Measurements from ENCODE around the gene CORO6. TPM values are rescaled to one million over a fixed set of nuclear protein-coding genes. Genes with fewer than 3 reads are reported as not detected.

Gene CORO6
- total and polyA plus RNA-seq, 2 of the 13 experiments (the other 11 are each of a cell fraction or from before 2014, with no cell fraction given): 0.42 to 0.82 TPM

- 0 out of 2 replicates have a peak, but pooled peaks have one; percentile 28 for TF ChIP-seq CC2D1A (CRISPR knock-in tag; IDR thresholded peaks at IDR 0.05)
- no peak for TF ChIP-seq TFDP2 (CRISPR knock-in tag; IDR thresholded peaks at IDR 0.05)
- TF ChIP-seq ZFAT (CRISPR knock-in tag; conservative IDR thresholded peaks at IDR 0.05): no peak
- TF ChIP-seq YEATS2 (CRISPR knock-in tag; IDR thresholded peaks at IDR 0.05; ENCODE audit: borderline replicate concordance): 0 out of 2 replicates have a peak, but pooled peaks have one; percentile 31
- TF ChIP-seq DNMT3B (CRISPR knock-in tag; conservative IDR thresholded peaks at IDR 0.05): peak; percentile 59; the same call in 1 of the 2 replicates
- TF ChIP-seq ZNF83 (CRISPR knock-in tag; IDR thresholded peaks at IDR 0.05; ENCODE audit: borderline replicate concordance): no peak
- 0 out of 2 replicates have a peak, but pooled peaks have one; percentile 20 for TF ChIP-seq ZNF34 (CRISPR knock-in tag; IDR thresholded peaks at IDR 0.05; ENCODE audit: borderline replicate concordance)
- TF ChIP-seq ZNF678 (CRISPR knock-in tag; IDR thresholded peaks at IDR 0.05): peak; percentile 49; the same call in 1 of the 2 replicates
- no peak for TF ChIP-seq ELF4 (CRISPR knock-in tag; IDR thresholded peaks at IDR 0.05; ENCODE audit: borderline replicate concordance)
- peak; percentile 34 to 56; a peak in 1 of 4 replicates for TF ChIP-seq HMGXB4 (CRISPR knock-in tag; IDR thresholded peaks at IDR 0.05; ENCODE audit: borderline replicate concordance in 1 of 2, low read depth in 1 of 2)
- no peak for TF ChIP-seq CEBPB (IDR thresholded peaks at IDR 0.05; ENCODE audit: borderline replicate concordance, low read depth, low read length)
- 0 out of 2 replicates have a peak, but pooled peaks have one; percentile 59 for TF ChIP-seq ZNF431 (CRISPR knock-in tag; IDR thresholded peaks at IDR 0.05; ENCODE audit: borderline replicate concordance, low read depth)
- peak; percentile 35 for TF ChIP-seq MED8 (CRISPR knock-in tag; IDR thresholded peaks at IDR 0.05; ENCODE audit: insufficient replicate concordance)
- TF ChIP-seq ZBTB25 (CRISPR knock-in tag; IDR thresholded peaks at IDR 0.05): 0 out of 2 replicates have a peak, but pooled peaks have one; percentile 17
- TF ChIP-seq SNRNP70 (IDR thresholded peaks at IDR 0.05; ENCODE audit: low read depth, low read length): no peak
- no peak for TF ChIP-seq ZNF138 (CRISPR knock-in tag; IDR thresholded peaks at IDR 0.05; ENCODE audit: low read depth)
- no peak for TF ChIP-seq CBX1 (IDR thresholded peaks at IDR 0.05; ENCODE audit: low read depth)
- TF ChIP-seq LCORL (IDR thresholded peaks at IDR 0.05): no peak
- TF ChIP-seq LCORL (CRISPR knock-in tag; IDR thresholded peaks at IDR 0.05): peak; percentile 31
- no peak for TF ChIP-seq ZNF503 (CRISPR knock-in tag; IDR thresholded peaks at IDR 0.05)
- TF ChIP-seq HNRNPK (IDR thresholded peaks at IDR 0.05; ENCODE audit: low read depth, low read length, poor library complexity, severe bottlenecking): no peak
- TF ChIP-seq SMYD3 (CRISPR knock-in tag; IDR thresholded peaks at IDR 0.05): no peak
- no peak for TF ChIP-seq ZNF263 (CRISPR knock-in tag; IDR thresholded peaks at IDR 0.05)
These were observed 54.1 kb downstream of the CORO6 start, which contains the start of gene TP53I13 (continued) for GRCh38 chr17:29568331-29569244.
